ENCODE measurements around the gene IGFL4.

Gene IGFL4

GRCh38 chr19:46009530-46010510 lies 31.0 kb downstream of the IGFL4 start:
- peak; percentile 81 to 82 for DNase-seq (ENCODE audit: low read depth in 2 of 2)
- no peak overlapping the region for H3K4me3 ChIP-seq (replicated peaks in 1 of 2; ENCODE audit: low read depth in 2 of 2, low read length in 2 of 2)
- peak; percentile 78 for TF ChIP-seq CTCF (IDR thresholded peaks at IDR 0.05; ENCODE audit: low read depth, low read length)

- no peak for TF ChIP-seq CTCF (IDR thresholded peaks at IDR 0.05; ENCODE audit: low read depth, low read length)
- DNase-seq (ENCODE audit: low read depth in 2 of 2) = no peak
- no peak overlapping the region for H3K4me3 ChIP-seq (replicated peaks in 1 of 2; ENCODE audit: low read depth in 2 of 2, low read length in 2 of 2)
These were observed 34.4 kb downstream of the IGFL4 start for GRCh38 chr19:46006411-46006810.

- DNase-seq (ENCODE audit: low read depth in 2 of 2) = no peak
- TF ChIP-seq CTCF (IDR thresholded peaks at IDR 0.05; ENCODE audit: low read depth, low read length) = no peak
- H3K4me3 ChIP-seq (replicated peaks in 1 of 2; ENCODE audit: low read depth in 2 of 2, low read length in 2 of 2) = no peak overlapping the region
These were observed 38.0 kb downstream of the IGFL4 start for GRCh38 chr19:46002678-46003275.

DNA sequence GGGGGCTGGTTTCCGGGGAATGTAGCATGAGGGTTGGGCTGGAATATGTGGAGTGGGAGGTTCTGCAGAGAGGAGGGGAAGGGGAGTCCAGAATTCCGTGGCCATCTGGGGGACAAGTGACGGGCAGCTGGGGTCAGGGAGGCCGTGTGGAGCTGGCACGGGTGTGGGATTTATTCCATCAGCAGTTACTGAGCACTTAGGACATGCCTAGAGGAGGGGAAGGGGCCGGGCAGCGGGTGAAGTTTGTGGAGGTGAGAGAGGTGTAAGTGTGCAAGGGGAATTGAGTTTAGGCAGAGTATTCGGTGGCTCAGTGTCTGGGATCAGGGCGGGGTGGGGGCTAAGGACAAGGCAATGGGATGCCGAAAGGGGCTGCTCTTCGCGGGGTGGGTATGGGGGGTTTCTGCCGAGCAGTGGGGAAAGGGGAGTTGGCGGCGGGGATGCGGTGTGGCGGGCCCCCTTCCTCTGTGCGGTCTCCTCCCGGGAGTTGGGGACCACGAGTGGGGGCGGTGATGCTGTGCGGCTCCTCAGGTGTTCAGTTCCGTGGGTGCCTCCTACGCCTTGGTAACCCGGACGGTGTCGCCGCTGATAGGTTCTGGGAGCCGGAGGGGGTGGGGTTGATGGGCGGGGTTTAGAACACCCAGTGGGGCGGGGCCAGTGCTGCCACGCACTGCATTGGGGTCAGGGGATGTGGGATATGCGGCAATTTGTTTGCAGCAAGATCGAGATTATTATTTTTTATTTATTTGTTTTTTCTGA lies 40.1 kb downstream of the IGFL4 start:
- peak overlapping the region in 1 of 2 donors; percentile 17 for H3K4me3 ChIP-seq (replicated peaks in 1 of 2; ENCODE audit: low read depth in 2 of 2, low read length in 2 of 2)
- no peak for DNase-seq (ENCODE audit: low read depth in 2 of 2)
- no peak for TF ChIP-seq CTCF (IDR thresholded peaks at IDR 0.05; ENCODE audit: low read depth, low read length)

DNA sequence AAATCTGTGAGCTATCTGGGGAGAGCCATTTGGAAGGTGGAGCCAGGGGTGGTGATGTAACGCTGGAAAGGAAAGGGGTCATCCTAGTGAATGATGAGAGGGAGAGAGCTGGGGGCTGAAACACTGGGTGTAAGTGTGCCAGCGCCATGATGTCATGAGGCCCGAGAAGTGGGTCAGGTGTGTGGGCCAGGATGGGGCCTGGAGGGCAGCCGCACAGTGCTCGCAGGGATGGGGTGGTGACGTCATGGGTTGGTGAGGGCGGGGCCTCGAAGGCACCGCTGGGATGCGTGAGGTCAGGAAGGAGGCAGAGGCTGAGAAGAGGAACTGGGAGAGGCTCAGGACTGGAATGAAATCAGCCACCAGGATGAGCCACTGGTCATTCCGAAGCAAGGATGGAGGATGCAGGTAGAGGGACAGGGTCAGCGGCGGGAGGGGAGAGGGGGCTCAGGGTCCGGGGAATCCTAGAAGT lies 41.1 kb downstream of the IGFL4 start:
- H3K4me3 ChIP-seq (replicated peaks in 1 of 2; ENCODE audit: low read depth in 2 of 2, low read length in 2 of 2) = no peak overlapping the region
- no peak for TF ChIP-seq CTCF (IDR thresholded peaks at IDR 0.05; ENCODE audit: low read depth, low read length)
- DNase-seq (ENCODE audit: low read depth in 2 of 2) = peak; percentile 21 to 39

- H3K4me3 ChIP-seq (replicated peaks in 1 of 2; ENCODE audit: low read depth in 2 of 2, low read length in 2 of 2) = no peak overlapping the region
- no peak for TF ChIP-seq CTCF (IDR thresholded peaks at IDR 0.05; ENCODE audit: low read depth, low read length)
- DNase-seq (ENCODE audit: low read depth in 2 of 2) = no peak
These were observed 42.0 kb downstream of the IGFL4 start for GRCh38 chr19:45998834-45999233.

All from cardiac fibroblast (primary cell).